SK-N-MC (cell line): ENCODE measurements around the gene SCN1B.

Experiments
- EZH2 ChIP-seq: fragments of 200-600 bp; sonication (generic); IDR thresholded peaks from one replicate; pipeline ENCODE4 v1.6.1; 2017; ENCODE audit warnings: antibody characterized with exemption
- FOXP2 ChIP-seq: optimal IDR thresholded peaks from 2 replicates; pipeline ENCODE3; 2011; ENCODE audit warnings: mild to moderate bottlenecking, moderate library complexity; ENCODE audit not compliant: insufficient read depth; ENCODE audit errors: extremely low read length, control extremely low read depth
- POLR2AphosphoS5 ChIP-seq: IDR thresholded peaks from 2 replicates; pipeline ENCODE4 v1.6.1; 2012; ENCODE audit warnings: mild to moderate bottlenecking, low read depth, low read length, borderline replicate concordance

DNA sequence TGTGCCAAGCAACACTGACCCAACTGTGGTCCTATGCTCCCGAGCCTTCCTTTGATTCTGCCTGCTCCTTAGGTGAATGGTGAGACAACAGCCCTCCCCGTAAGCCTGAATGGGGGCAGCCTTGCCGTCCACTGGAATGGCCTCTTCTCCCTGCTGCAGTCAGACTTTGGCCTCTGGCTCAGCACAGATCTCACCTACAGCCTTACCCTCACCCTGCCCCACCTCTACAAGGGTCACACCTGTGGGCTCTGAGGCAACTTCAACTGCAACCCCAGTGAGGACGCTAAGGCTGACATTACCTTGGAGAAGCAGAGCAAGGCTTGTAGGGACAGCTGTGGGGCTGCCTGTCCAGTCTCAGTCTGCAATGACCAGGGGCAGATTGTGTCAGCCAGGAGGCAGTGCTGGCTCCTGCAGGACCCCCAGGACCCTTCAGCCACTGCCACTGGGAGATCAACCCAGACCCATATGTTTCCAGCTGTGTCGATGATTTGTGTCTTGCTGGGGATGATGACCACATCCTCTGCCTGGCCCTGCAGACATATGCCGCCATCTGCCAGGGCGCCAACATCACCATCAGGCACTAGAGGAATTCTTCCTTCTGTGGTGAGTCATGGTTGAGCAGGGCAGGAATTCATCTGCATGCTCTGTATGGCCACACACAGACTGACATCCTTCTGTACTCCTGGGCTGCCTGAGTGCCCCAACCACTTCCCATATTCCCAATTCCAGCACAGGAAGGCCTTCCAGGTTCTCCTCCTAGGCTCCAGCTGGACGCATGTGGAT lies 58.1 kb downstream of the SCN1B start:
- TF ChIP-seq POLR2AphosphoS5 (no peak), EZH2 (no peak), FOXP2 (no peak)
